ENCODE measurements around the gene PRPF6. TPM values are rescaled to one million over a fixed set of nuclear protein-coding genes. Genes with fewer than 3 reads are reported as not detected.

The PRPF6 gene
- total RNA-seq, 1 experiment from 2014 or later = 102 TPM

DNA sequence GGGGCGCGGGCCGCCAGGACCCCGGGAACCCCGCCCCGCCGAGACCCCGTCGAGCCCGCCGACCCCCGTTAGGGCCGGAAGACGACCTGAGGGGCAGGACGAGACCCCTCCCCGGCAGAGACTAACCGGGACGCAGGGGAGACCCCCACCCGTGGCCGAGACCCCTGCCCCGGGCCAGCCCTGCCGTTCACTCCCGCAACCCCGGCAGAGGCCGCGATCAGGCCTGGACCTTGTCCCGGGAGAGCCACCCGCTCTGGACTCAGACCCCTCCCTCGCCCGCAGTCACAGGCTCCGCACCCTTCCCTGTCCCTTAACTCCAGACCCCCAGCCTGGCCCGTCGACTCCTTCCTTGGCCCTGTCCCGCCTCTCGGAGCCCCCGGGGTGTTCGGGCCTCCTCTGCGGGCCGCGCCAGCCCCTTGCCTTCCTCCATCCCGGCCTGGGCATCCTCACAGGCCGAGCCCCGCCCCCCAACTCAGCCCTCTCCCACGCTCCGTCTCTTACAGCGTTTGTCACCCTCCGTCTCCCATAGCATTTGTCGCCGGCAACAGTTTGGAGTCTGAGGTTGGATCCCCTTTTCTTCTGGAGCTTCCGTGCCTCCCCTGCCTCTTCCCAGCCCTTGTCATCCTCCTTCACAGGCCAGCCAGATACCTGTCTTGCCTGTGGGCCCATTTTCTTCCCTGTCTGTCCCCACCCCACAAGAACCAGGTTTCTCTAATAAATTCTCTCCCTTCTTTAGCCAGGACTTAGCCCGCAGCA lies 82.6 kb downstream of the PRPF6 start:
- no peak for DNase-seq (ENCODE audit: low spot score)

DNA sequence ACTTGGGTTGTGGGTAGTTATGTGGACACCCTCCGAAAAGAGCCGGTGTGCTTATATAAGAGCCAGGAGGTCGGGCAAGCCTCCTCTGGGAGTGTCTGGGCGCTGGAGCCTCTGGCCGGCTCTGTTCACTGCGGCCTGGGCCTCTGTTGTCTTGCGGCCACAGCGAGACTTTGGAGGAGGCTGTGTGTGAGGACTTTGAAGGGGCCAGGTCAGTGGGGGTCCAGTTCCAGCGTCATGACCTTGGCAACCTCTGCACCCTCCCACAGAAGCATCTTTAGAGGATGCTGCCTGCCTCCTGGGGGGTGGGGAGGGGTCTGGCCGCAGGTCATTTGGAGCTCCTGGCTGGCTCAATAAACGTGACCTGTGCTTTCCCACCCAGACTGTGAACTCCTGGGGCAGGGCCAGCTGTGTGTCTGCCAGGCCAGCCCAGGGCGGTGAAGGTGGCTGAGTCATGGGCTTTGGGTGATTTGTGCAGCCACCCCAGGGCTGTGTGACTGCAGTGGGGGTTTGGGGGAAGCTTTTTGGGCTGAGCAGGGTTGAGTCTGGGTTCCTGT lies 83.3 kb downstream of the PRPF6 start:
- no peak for DNase-seq (ENCODE audit: low spot score)

DNA sequence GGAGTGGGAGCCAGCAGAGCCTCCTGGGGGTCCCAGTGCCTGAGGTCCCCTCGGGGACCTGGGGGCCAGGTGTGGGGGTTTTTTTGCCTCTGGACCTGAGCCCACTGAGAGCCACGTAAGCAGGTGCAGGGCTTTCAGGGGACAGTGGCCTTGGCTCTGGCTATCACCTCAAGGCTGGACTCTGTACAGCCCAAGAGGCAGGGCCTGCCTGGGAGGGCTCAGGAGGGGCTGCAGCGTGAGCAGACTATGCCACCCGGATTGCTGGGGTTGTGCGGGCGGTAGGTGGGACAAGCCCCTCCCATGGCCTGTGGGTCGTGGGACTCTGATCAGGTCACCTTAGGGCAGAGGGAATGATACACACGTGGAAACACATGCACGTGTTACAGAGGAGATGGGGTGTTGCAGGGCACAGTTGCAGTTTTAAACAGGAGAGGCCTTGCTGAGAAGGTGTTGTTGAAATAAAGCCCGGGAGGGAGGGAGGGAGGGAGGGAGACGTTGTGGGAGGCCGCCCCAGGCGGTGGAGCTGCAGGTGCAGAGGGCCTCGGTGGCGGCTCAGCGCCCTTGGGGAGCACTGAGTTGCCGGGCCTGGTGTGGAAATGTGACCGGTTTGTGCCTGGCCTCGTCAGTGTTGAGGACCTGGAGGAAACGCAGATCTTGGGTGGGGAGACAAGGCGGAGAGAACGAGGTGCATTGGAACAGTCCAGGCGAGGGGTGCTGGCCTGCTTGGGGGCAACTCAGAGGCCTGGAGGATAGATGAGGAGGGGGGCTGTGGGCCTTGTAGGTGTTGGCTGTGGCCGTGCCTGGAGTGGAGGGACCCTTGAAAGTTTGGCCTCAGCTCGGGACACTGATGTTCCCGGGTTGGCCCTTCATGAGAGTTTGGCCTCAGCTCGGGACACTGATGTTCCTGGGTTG lies 84.4 kb downstream of the PRPF6 start:
- DNase-seq (ENCODE audit: low spot score) = no peak

DNA sequence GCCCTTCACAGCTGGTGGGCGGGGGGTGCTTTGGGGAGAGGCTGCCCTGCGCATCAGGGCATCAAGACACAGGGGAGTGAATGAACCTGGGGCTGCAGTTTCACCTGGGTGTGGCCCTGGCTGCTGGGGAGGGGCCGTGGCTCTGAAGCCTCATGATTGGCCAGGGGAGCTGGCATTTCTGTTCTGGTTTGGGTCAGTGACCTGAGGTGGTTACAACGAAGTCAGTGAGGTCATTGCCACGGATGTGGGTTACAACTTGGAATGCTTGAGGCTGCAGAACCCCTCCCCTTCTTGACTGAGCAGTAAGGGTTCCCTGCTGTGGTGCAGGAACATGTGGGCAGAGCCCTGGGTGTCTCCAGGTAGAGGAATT lies 85.0 kb downstream of the PRPF6 start:
- no peak for DNase-seq (ENCODE audit: low spot score)

DNA sequence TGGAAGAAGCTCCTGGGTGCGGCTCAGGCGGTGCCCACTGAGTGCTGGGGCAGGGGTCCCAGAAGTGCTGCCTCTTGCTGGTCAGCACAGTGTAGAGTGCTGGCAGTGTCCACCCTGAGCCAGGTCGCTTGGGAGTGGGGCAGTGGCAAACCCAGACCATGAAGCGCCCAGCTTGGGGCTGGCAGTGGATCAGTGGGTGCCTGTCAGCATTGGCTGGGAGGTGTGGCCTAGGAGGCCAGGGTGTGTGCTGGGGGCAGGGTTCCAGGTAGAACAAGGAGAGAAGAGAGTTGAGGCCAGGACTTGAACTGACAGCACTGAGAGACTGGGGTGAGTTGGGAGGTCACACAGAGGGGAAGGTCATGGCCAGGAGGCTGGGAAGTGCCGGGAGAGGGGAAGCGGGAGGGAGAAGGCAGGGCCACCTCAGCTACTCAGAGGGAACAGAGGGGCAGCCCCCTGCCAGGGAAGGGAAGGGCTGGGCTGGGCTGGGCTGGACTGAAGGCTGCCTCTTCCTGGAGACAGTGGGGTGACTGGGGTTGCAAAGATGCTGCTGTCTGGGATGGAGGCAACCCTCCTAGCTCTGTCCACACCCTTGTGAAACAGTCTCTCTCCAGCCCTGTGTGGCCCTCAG lies 86.2 kb downstream of the PRPF6 start:
- DNase-seq (ENCODE audit: low spot score) = no peak

DNA sequence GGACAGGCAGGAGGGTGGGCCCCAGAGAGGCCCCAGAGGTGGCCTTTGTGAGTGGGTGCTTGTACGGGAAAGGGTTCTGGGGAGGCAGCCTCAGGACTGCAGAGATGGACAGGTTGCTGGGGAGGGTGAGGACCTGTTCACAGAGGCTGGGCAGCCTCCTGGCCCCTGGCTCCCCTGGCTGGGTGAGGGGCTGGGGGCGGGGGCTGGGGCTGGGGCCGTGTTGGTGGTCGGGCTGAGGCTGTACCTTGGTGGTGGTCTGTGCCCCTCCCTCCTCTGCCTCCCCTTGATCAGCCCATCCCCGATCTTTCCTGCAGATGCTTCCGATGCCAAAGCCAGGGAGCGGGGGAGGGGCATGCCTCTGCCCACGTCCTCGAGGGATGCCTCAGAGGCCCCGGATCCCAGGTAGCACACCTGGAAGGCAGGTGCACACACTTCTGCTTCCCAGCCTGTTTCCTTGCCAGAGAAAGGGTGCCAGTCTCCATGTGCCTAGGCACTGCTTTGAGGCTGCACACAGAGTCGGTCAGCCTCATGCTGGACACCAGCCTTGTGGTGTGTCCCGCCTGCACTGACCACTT lies 86.9 kb downstream of the PRPF6 start:
- DNase-seq (ENCODE audit: low spot score) = no peak

DNA sequence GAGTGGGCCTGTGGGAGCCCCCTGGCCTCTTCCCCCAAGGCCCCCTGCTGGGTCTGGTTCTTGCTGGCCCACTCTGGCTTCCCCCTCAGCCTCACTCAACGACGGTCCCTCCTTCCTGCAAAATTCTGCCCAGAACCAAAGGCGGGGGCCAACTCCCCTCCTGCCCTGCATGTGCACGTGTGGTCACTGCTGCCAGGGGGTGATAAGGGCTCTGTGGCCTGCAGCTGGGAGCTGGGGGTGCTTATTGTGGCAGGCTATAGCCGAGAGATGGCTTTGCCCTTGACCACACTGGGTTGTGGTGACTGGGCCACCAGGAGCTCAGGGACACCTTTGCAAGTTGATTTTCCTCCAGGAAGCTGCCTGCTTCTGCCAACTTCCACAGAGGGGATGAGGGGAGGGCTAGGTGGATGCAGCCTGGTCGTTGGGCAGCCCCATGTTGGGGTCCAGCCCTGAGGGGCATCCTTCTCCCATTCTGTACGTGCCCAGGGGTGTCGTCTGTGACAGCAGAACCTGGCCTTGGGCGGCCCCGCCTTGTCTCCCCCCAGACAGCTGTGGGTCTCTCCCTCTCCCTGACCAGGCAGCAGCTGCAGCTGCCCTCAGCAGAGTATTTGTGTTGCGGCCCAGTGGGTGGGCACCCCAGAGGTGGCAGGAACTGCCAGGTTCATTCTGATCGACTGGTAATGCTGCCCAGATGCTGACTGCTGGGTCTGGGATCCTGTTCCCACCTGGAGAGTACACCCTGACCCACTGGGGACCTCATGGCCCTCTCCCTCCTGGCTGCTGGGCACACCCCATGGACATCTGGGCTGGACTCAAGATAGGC lies 87.7 kb downstream of the PRPF6 start:
- no peak for DNase-seq (ENCODE audit: low spot score)

DNA sequence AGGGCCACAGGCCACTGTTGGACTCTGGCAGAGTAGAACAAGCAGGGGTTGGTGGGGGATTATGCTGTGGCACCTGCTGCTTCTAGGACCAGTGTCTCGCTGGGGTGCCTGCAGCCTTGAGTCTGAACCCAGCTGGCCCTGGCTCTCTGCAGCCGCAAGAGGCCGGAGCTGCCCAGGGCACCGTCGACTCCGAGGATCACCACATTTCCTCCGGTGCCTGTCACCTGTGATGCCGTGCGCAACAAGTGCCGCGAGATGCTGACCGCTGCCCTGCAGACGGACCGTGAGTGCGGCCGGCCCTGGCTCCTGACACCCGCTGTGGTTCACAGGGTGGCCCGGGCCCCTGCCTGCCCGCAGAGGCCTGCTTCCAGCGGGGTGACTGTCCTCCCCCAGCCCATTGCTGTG lies 88.3 kb downstream of the PRPF6 start:
- no peak for DNase-seq (ENCODE audit: low spot score)

DNA sequence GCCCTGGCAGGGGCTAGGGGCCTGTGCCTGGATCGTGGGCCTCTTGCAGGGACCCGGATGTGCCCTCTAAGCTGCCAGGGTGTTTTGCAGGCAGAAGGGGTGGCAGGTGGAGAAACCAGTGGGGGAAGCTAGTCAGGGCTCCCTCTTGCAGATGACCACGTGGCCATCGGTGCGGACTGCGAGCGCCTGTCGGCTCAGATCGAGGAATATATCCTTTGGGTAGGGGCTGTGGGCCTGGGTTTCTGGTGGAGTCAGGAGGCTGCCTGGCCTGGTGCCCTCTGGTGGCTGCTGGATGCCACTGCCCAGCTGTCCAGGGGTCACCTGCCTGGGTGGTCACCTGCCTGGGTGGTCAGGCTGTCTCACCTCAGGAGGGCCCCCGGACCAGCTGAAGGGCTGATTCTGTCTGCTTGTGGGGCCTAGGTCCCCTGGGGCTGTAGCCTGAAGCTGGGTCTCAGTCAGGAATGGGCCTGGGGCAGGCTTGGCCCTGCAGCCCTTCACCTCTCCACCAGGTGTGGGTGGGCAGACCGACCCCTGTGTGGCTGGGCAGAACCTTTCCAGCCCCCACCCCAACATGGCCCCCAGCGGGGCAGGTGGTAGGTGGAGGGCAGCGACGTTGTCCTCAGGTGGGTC lies 88.8 kb downstream of the PRPF6 start:
- peak; percentile 69 for DNase-seq (ENCODE audit: low spot score)

DNA sequence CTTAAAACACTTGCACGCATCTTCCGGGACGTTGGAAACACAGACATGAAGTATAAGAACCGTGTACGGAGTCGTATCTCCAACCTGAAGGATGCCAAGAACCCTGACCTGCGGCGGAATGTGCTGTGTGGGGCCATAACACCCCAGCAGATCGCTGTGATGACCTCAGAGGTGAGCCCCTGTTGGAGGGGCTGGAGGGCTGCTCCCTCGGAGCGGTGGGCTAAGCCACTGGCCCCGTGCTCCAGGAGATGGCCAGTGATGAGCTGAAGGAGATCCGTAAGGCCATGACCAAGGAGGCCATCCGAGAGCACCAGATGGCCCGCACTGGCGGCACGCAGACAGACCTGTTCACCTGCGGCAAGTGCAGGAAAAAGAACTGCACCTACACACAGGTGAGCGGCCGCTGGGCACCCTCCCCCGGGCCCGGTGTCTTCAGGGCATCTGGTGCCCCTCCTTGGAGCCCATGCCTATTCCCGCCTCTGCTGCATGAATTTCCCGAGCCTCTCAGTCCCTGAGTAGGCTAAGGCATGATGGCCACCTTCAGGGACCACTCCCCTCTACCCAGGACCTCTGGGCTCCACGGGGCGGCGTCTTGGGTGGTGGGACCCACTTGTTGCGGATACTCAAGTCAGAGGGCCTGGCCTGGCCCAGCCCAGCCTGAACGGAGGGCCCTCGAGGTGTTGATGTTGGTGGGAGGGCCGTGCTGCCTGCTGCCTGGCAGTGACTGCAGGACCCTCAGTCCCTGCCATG lies 89.5 kb downstream of the PRPF6 start:
- no peak for DNase-seq (ENCODE audit: low spot score)

DNA sequence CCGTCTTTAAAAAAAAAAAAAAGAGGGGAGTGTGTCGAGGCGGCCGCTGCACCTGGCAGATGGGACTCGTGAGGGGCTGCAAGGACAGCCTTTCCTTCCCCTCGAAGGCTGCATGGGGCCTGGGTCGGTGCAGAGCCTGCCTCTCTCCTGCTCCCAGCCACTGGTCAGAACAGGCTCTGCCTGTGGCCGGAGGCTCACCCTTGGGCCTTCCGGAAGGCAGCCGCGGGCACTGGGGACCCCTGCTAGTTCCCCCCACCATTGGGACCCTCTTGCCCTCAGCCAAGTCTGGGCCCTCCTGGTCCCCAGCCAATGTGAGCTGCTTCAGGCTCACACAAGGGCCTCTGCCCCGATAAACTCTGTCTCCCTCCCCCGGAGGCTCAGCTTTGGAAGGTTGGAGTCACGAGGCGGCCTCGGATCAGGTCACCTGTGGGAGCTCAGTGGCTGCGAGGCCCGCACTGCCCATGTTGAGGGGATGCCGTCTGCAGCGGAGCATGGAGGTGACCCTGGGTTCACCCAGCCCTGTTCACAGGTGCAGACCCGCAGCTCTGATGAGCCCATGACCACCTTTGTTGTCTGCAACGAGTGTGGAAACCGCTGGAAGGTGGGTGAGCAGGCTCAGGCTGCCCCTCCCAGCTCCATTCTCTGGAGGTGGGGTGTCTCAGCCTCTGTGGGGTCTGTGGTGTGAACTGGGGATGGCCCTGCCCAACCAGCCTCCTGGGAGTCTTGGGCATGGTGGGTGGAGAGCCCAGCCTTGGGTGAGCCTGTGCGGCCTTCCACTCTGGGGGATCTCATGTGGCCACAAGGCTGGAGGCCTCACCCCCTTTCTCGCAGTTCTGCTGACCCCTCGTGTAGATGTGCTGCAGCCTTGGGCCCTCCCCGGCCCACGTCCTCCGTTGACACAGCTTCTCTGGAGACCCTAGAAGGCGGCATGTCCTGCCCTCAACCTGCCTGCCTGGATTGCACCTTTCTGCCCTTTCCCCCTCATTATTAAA lies 90.7 kb downstream of the PRPF6 start:
- DNase-seq (ENCODE audit: low spot score) = no peak

DNA sequence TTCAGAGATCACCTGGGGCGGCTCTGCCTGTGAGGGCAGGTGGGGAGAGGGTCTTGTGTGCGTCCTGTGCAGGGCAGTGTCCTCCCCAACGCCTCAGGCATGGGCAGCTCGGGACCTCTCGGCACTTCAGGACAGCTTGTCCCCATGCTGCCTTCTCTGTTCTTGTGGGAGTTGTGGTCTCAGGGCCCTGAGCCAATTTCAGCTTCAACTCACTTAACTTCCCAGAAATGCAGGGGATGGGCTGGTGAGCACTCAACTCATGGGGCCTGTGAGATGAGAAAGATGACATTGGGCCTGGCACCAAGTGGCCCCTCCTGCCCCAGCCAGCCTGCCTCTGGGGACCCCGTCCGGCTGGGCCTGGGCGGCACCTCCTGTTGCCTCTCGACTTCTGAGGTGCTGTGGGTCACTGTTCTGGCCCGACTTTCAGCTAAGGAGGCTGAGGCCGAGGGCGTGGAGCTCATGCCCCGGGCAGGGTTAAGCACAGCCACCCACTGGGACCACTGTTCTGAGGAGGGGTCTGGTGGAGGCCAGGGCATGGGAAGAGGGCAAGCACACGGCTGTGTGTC lies 91.6 kb downstream of the PRPF6 start:
- no peak for DNase-seq (ENCODE audit: low spot score)

DNA sequence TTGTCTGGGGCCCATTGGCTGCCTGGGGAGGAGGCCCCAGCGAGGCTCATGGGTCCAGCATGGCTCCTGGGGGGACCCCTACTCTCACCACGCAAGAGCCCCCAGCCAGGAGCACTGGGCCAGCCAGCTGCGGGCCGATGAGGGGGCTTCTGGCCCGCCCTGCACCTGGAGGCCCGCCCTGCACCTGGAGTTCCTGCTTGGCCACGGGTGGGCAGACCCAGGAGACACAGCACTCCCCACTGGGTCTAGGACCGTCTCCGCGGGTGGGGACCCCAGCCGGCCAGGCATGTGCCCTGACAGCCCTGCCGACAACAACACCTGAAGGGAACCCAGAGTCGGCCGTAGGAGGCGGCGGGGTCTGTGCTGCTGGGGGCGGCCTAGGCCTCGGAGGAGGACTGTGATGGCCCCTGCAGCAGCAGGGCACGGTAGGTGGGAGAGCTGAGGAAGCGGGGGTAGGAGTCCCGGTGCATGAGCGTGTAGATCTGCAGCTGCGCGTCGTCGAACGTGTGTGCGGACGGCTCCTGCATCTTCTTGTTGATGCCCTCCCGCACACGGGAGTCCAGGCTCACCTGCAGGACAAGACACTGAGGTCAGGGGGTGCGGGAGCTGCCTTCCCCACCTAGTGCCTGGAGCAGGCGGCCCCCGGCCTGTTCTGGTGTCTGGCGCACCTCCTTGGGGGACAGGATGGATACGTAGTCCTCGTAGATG lies 92.7 kb downstream of the PRPF6 start:
- no peak for DNase-seq (ENCODE audit: low spot score)

DNA sequence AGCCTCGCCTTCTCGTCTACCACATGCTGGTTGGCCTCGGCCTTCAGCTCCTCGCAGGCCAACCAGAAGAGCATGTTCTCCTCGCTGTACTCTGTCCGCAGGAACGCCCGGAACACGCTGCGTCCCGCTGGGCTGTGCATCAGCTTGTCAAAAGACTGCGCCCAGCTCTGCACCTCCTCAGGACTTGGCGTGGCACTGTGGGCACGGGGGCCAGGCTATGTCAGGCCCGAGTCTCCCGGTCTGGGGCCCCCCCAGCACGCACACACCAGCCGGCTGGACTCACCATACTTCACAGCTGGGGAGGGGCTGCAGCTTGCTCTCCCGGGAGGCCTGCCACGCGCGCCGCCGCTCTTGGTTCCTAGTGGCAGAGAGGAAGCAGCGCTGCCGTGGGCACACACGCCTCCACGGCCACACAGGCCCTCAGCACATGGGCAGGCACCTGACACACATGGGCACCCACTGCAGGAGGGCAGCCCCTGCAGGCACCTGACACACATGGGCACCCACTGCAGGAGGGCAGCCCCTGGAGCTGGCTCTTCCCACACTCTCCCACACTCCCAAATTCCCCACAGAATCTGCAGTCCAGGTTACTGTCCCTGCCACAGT lies 93.4 kb downstream of the PRPF6 start:
- DNase-seq (ENCODE audit: low spot score) = no peak

DNA sequence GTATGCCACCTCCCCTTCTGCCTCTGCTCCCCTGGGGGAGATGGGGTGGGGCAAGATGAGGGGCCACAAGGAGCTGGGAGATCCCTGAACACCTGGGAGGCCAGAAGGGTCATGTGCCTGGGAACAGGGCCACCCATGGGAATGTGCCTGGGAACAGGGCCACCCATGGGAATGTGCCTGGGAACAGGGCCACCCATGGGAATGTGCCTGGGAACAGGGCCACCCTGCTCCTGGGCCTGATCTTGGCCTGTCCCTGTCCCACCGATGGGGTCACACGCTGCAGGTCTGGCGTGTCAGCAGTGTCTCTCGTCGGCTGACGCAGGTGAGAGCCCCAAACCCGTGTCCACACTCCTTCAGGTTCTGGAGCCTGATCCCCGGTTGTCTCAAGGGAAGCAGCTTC lies 94.0 kb downstream of the PRPF6 start:
- DNase-seq (ENCODE audit: low spot score) = no peak

DNA sequence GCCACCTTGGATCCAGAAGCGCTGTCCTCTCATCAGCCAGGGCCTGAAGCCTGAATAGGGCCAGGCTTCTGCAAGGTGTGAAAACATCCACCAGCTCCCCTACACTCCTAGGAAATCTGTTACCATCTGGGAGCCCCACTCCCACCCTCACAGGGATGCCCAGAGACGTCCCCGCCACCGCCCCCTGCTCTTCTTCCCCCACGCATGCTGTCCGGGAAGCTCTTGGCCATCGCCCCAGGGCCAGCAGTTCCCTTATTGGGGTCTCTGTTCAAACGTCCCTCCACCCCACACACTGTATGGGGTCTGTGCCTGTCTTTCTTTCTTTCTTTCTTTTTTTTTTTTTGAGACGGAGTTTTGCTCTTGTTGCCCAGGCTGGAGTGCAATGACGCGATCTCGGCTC lies 94.6 kb downstream of the PRPF6 start:
- DNase-seq (ENCODE audit: low spot score) = no peak
